GM12875 (cell line): ENCODE results near the gene REXO1.

Experiments used
- H3K4me3 ChIP-seq: one replicate; pipeline ENCODE4 v1.5.1; 2011; ENCODE audit warnings: low read depth, low read length, control low read depth
- CTCF ChIP-seq: IDR thresholded peaks from 2 replicates; pipeline ENCODE4 v1.5.1; 2011; ENCODE audit warnings: low read depth, mild to moderate bottlenecking, control low read depth, inconsistent platforms, low read length, moderate library complexity, borderline replicate concordance; ENCODE audit not compliant: insufficient read depth

Gene REXO1

DNA sequence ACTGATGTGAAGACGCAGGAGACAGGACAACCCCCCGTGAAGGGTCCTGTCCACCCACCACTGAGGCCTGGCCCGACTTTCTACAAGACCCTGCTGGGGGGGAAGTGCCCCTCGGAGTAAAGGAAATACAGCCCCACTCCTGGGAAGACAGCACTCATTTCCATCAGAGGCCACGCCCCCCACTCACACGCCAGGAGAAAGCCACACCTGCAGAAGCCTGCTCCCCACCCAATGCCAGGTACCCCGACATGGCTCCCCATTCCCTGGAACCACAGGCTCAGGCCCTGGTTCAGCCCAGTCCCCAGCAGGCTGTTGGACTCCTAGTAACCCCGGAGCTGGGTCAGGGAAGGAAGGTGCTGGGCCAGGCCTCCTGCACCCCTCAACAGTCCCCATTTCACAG lies 25.3 kb downstream of the REXO1 start:
- TF ChIP-seq CTCF, result no peak
- H3K4me3 ChIP-seq, result no peak overlapping the region

DNA sequence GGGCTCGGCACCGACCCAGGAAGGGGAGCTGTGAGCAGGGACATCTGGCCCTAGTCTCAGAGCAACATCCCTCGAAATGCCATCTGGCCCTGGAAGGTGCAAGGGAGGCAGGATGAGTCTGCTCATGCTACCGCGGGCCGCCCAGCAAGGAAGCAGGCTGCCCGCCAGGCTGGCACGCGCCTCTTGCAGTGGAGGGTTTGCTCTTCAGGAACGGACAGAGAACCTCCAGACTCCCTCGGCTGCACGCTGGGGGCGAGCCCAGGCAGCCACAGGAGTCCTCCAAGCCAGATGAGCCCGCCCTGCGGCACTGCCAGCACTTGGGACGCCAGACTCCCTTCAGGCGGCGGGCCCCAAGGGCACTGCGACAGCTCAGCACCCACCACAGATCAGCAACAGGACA lies 26.1 kb downstream of the REXO1 start:
- TF ChIP-seq CTCF, result no peak
- H3K4me3 ChIP-seq, result no peak overlapping the region

DNA sequence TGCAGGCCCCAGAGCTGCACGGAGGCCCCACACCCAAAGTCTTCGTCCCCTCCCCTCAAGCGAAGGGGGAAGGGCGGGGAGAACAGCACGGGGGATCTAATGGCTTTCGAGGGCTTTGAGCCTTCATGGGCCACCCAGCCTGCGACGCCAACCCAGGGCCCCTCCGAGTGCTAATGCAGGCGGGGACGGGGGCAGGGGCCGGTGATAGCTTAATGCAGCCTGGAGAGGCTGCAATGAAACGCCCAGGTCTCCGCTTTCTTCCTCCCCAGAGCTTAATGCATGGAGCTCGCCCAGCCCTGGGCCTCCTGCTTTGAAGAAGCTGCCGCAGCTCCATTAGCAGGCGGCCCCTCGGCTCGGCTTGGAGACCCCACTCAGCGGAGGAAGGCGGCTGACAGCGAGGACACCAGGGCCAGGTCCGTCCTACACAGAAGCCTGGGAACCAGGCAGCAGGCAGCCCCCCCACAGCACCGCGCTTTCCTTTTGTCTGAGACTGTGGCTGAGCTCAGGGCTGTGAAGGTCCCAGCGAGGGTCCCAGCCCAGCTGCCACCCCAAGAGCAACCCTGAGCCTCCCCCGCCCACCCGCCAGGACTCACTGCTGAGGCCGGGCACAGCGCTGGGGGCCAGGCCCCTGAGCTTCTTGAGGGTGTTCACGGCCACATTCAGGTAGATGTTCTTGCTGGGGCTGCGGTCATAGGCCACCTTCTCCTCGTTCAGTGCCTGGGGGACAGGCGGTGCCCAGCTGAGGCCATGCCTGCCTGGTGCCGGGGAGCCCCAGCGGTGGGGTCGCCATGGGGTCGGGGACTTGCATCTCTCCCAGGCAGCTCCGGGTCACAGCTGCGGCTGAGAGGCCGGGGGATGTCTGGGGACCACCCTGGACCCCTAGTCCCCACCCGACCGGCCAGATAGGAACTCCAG lies 28.7 kb downstream of the REXO1 start:
- H3K4me3 ChIP-seq, result no peak overlapping the region
- no peak for TF ChIP-seq CTCF

- H3K4me3 ChIP-seq, result no peak overlapping the region
- no peak for TF ChIP-seq CTCF
These were observed 29.6 kb downstream of the REXO1 start for GRCh38 chr19:1818549-1819195.

GRCh38 chr19:1817553-1818179 lies 30.6 kb downstream of the REXO1 start:
- TF ChIP-seq CTCF, result no peak
- no peak overlapping the region for H3K4me3 ChIP-seq

DNA sequence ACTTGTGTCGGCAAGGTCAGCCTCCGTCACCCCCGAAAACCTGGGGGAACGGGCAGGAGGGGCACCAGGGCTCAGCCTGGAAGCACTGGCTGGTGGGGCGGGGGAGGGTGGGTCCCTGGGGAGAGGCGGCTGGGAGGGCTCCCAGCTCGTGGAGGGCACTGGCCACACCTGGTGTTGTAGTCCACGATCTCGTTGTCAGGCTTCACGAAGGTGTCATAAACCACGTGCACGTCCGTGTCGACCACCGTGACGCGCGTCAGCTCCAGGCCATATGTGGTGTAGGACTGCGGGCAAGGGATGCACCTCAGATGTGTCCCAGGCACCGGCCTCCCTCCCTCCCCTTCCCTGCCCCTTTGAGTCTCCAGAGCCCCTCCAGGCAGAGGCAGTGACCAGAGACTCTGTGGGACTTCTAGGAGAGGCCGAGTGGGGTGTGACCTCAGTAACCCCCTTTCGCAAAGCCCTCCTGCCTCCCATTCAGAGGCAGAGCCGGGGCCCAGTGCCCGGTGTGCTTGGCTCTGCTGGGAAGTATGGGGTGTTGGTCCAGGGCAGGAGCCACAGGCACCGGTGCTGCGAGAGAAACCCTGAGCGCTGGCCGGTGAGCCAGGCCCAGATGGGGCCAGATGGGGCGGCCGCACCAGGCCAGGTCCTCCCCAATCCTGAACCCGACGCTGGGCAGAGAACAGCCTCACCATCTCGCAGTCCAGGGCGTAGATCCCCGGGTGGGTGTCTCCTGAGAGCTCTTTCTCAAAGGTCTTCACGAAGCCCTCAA lies 31.6 kb downstream of the REXO1 start:
- TF ChIP-seq CTCF, result no peak
- H3K4me3 ChIP-seq, result no peak overlapping the region
